AG10803 (cell line): ENCODE results near the gene RELN.

Experiments used
- DNase-seq: peaks from one replicate; pipeline ENCODE4 v3.0.0; 2010; ENCODE audit warnings: low read depth
- H3K4me3 ChIP-seq: 2 replicates; pipeline ENCODE4 v1.5.1; 2011; ENCODE audit warnings: mild to moderate bottlenecking, low read length, control low read depth
- CTCF ChIP-seq: conservative IDR thresholded peaks from 2 replicates; pipeline ENCODE4 v1.5.1; 2011; ENCODE audit warnings: mild to moderate bottlenecking, low read length, control low read depth, inconsistent platforms

The RELN gene

GRCh38 chr7:103712991-103713778 lies 276.3 kb downstream of the RELN start:
- DNase-seq: peak; percentile 25
- no peak for TF ChIP-seq CTCF
- no peak overlapping the region for H3K4me3 ChIP-seq

DNA sequence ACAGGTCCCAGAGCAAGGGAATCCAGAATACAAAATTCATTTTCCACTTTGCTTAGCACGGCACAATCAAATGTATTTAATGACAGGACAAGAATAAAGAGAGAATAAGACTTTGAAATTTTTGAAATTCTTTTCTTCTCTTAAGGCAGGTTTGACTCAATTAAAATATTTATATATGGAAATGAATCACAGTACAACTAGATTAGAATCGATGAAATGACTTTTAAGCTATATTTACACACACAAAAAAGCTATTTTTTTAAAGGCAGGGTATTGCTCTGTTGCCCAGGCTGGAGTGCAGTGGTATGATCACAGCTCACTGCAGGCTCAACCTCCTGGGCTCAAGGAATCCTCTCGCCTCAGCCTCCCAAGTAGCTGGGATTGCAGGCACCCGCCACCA lies 278.0 kb downstream of the RELN start:
- no peak for TF ChIP-seq CTCF
- H3K4me3 ChIP-seq: no peak overlapping the region
- no peak for DNase-seq

DNA sequence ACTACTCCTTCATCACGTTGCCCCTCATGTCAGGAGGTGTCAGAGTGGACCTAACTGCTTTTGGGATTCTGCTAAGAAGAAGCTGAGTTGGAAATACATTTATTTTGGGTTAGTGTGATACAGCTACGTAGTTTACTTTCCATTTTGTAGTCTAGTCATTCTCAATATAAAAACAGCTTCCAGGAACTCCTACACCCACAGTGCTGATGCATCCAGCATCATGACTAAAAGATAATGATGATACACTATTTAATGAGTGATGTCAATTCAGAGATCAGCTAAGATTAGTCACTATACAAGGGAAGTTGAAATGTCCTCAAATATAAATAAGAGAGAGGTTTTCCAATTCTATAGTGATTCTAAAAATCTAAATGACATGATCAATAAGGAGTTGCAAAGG lies 279.2 kb downstream of the RELN start:
- no peak for TF ChIP-seq CTCF
- no peak for DNase-seq
- H3K4me3 ChIP-seq: no peak overlapping the region

- no peak for TF ChIP-seq CTCF
- DNase-seq: no peak
- H3K4me3 ChIP-seq: no peak overlapping the region
These were observed 282.7 kb downstream of the RELN start for GRCh38 chr7:103706805-103707204.

DNA sequence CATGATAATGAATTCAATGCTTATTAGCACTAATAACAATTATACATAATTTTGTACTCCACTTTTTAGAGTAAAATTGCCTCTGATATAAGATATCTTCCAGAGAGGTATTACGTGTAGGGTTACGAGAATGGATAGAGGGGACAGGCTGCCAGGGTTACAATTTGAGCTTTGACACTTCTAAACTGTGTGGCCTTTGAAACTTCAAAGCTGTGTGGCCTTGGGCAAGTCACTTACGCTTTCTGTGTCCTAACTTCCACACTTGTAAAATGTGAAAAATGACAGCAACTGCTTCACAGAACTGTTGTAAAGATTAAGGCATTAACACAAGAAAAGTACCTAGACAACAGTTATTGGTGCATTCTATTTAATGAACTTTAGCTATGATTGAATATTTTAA lies 283.9 kb downstream of the RELN start:
- H3K4me3 ChIP-seq: no peak overlapping the region
- no peak for TF ChIP-seq CTCF
- DNase-seq: no peak

DNA sequence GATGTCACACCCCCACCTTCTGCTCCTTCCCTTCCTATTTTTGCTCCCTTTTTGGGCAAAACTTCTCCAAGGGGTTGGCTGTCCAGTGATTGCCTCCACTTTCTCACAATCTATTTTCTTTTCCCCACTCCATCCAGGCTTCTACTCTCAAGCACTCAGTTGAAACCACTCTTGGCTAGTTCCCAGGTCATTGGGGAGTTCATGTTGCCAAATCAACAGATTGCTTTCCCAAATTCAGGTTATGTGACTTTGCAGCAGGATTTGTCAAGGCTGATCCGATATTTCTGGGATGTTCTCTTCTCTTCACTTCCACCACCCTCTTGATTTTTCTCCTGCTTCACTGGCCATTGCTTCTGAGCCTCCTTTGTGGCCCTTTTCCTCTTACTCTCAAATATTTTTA lies 284.8 kb downstream of the RELN start:
- DNase-seq: no peak
- TF ChIP-seq CTCF: no peak
- H3K4me3 ChIP-seq: no peak overlapping the region

- no peak for DNase-seq
- no peak overlapping the region for H3K4me3 ChIP-seq
- no peak for TF ChIP-seq CTCF
These were observed 286.5 kb downstream of the RELN start for GRCh38 chr7:103702982-103703381.
